ENCODE data around the gene TMEM245. TPM values are rescaled to one million over a fixed set of nuclear protein-coding genes. Genes with fewer than 3 reads are reported as not detected.

The TMEM245 gene
- total and polyA plus RNA-seq, 2 of the 13 experiments (the other 11 are each of a cell fraction or from before 2014, with no cell fraction given): 53.5 to 55.4 TPM

DNA sequence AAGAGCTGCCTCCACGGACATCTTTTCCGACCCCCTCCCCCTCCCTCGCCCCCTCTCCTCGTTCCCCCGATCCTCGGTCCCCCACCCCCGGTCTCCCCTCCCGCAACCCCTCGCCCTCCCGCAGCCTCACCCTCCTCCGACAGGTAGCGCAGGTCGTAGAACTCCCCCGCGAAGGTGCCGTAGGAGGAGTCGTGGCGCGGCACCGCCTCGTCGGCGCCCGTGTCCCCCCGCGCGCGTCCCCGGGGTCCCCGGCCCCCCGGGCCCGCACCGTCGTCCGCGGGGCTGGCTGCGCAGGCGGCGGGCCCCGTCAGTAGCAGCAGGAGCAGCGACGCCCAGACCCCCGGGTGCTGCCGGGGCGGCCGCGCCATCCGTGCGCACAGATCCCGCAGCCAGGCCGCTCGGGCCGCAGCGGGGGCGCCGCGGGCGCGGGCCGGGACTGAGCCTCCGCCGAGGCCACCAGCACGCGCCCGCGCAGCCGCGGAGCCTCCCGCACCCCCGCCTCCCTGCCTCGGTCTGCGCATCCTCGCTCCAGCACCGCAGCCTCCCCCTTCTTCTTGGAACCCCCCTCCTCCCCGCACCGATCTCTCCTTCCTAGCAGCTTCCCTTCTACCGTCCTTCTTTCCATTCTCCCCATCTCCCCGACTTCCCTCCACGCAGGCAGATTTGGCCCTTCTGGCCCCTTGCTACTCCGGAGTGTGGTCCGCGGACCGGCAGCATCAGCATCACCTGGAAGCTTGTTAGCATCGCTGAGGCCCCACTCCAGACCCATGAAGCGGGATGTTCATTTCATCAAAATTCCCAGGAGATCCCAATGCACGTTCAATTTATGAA lies 47.2 kb upstream of the TMEM245 start, which contains the start of gene FRRS1L:
Gene FRRS1L (minus strand): TSS at position 479 of the 831 bp plus-strand sequence. CDS start 111 bp downstream, at position 368.
- 95% methylated on average over 85 of the region's 86 CpGs for WGBS (ENCODE audit: low lambda C conversion rate)
- TF ChIP-seq ARID2 (CRISPR knock-in tag; IDR thresholded peaks at IDR 0.05; ENCODE audit: borderline replicate concordance) (no peak), EP300 (IDR thresholded peaks at IDR 0.05; ENCODE audit: low read depth in 2 of 2, low read length in 2 of 2) (no peak), EP300 (CRISPR knock-in tag; IDR thresholded peaks at IDR 0.05; ENCODE audit: borderline replicate concordance) (no peak), JUN (CRISPR knock-in tag; IDR thresholded peaks at IDR 0.05) (no peak), ZNF337 (CRISPR knock-in tag; IDR thresholded peaks at IDR 0.05; ENCODE audit: borderline replicate concordance, low read depth) (no peak), ISL2 (CRISPR knock-in tag; IDR thresholded peaks at IDR 0.05) (no peak), HMG20A (CRISPR knock-in tag; IDR thresholded peaks at IDR 0.05; ENCODE audit: borderline replicate concordance) (no peak), REL (CRISPR knock-in tag; conservative IDR thresholded peaks at IDR 0.05) (no peak), GZF1 (CRISPR knock-in tag; IDR thresholded peaks at IDR 0.05) (no peak), JUNB (CRISPR knock-in tag; IDR thresholded peaks at IDR 0.05; ENCODE audit: borderline replicate concordance) (no peak), ZNF354B (CRISPR knock-in tag; IDR thresholded peaks at IDR 0.05) (no peak), RBM39 (IDR thresholded peaks at IDR 0.05; ENCODE audit: low read depth, low read length, poor library complexity, severe bottlenecking) (no peak), PITX1 (CRISPR knock-in tag; IDR thresholded peaks at IDR 0.05) (no peak)
- TF ChIP-seq, protein P1, sequence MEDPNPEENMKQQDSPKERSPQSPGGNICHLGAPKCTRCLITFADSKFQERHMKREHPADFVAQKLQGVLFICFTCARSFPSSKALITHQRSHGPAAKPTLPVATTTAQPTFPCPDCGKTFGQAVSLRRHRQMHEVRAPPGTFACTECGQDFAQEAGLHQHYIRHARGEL (CRISPR knock-in tag; IDR thresholded peaks at IDR 0.05): no peak
- TF ChIP-seq, protein P2, sequence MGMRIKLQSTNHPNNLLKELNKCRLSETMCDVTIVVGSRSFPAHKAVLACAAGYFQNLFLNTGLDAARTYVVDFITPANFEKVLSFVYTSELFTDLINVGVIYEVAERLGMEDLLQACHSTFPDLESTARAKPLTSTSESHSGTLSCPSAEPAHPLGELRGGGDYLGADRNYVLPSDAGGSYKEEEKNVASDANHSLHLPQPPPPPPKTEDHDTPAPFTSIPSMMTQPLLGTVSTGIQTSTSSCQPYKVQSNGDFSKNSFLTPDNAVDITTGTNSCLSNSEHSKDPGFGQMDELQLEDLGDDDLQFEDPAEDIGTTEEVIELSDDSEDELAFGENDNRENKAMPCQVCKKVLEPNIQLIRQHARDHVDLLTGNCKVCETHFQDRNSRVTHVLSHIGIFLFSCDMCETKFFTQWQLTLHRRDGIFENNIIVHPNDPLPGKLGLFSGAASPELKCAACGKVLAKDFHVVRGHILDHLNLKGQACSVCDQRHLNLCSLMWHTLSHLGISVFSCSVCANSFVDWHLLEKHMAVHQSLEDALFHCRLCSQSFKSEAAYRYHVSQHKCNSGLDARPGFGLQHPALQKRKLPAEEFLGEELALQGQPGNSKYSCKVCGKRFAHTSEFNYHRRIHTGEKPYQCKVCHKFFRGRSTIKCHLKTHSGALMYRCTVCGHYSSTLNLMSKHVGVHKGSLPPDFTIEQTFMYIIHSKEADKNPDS (CRISPR knock-in tag; IDR thresholded peaks at IDR 0.05): no peak
- TF ChIP-seq, protein P3, sequence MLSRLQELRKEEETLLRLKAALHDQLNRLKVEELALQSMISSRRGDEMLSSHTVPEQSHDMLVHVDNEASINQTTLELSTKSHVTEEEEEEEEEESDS (CRISPR knock-in tag; IDR thresholded peaks at IDR 0.05; ENCODE audit: borderline replicate concordance): no peak
- TF ChIP-seq, protein P4, sequence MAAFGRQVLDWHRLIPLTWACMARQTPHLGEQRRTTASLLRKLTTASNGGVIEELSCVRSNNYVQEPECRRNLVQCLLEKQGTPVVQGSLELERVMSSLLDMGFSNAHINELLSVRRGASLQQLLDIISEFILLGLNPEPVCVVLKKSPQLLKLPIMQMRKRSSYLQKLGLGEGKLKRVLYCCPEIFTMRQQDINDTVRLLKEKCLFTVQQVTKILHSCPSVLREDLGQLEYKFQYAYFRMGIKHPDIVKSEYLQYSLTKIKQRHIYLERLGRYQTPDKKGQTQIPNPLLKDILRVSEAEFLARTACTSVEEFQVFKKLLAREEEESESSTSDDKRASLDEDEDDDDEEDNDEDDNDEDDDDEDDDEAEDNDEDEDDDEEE (CRISPR knock-in tag; IDR thresholded peaks at IDR 0.05): no peak
- intact Hi-C loops (cut with micrococcal nuclease; ENCODE audit: unreplicated experiment): no loop called here
- Histone ChIP-seq H3K27me3 (ENCODE audit: control insufficient read depth in 1 of 2, insufficient read depth in 2 of 2, low read length in 2 of 2) (no peaks in the 10 kb centered on the region), H3K4me1 (ENCODE audit: insufficient read depth, low read length) (peaks cover 14% of the 10 kb centered on the region), H4K20me1 (ENCODE audit: insufficient read depth, low read length) (no peaks in the 10 kb centered on the region), H3K9ac (ENCODE audit: insufficient read depth, low read depth, low read length) (no peak within 1 kb of the TSS), H3K36me3 (replicated peaks in 1 of 2; ENCODE audit: control insufficient read depth in 1 of 2, insufficient read depth in 2 of 2, low read length in 2 of 2) (no peaks in the 10 kb centered on the region), H3K4me3 (replicated peaks in 1 of 3; ENCODE audit: insufficient read depth in 1 of 3, low read depth in 2 of 3, low read length in 3 of 3) (no peak within 1 kb of the TSS), H3K9me3 (ENCODE audit: low read length) (no peaks in the 10 kb centered on the region), H3K79me2 (ENCODE audit: insufficient read depth, low read length) (no peaks in the 10 kb centered on the region), H3K4me2 (ENCODE audit: low read depth, low read length) (no peak within 1 kb of the TSS), H3K27ac (ENCODE audit: extremely low read length, insufficient read depth, low read length) (peak within 1 kb of the TSS; percentile 5), H2AFZ (ENCODE audit: low read length) (no peak within 1 kb of the TSS)
- POLR2A ChIA-PET: no interaction called here
- FAIRE-seq: no peak
- DNase-seq (ENCODE audit: low spot score): no peak
- in situ Hi-C loops (cut with HindIII; ENCODE audit: extremely low pct_ligation_motif_present, low pct_unique_long_range_greater_than_20kb): no loop called here
- ATAC-seq: no peak
- CTCF ChIA-PET (ENCODE audit: low intra/inter-chr PET ratio, low total read pairs): no interaction called here
- no TSS peak for BruUV-seq (replicated peaks)

All from HepG2 (cell line).